Spleen (tissue), 11 donors: Measurements from ENCODE around the gene AKR1C8. TPM values are rescaled to one million over a fixed set of nuclear protein-coding genes. Genes with fewer than 3 reads are reported as not detected.

ENCODE experiments used
- DNase-seq: peaks from one replicate; pipeline ENCODE4 v3.0.0-alpha.2; 2020
- H3K27ac ChIP-seq, 8 donors: fragments of 200-600 bp; sonication (generic) in 7 of 8; 1 replicate in 4 of 8; 2 replicates in 4 of 8; pipeline versions ENCODE4 v1.5.0 to v1.8.0; 2016 to 2021; ENCODE audit warnings: inconsistent platforms in 4 of 8, mild to moderate bottlenecking in 4 of 8, moderate library complexity in 1 of 8
- H3K27me3 ChIP-seq, 7 donors: fragments of 200-600 bp; sonication (generic) in 6 of 7; replicated peaks in 1 of 7; 1 replicate in 4 of 7; 2 replicates in 3 of 7; pipeline versions ENCODE4 v1.5.0 to v1.8.0; 2016 to 2021; ENCODE audit warnings: inconsistent platforms in 3 of 7, mild to moderate bottlenecking in 1 of 7
- H3K36me3 ChIP-seq, 6 donors: fragments of 200-600 bp; sonication (generic) in 5 of 6; 1 replicate in 4 of 6; 2 replicates in 2 of 6; pipeline versions ENCODE4 v1.5.0 to v1.8.0; 2016 to 2021; ENCODE audit warnings: inconsistent platforms in 2 of 6
- H3K4me1 ChIP-seq, 6 donors: fragments of 200-600 bp; sonication (generic) in 5 of 6; 1 replicate in 3 of 6; 2 replicates in 3 of 6; pipeline versions ENCODE4 v1.5.0 to v1.8.0; 2016 to 2021; ENCODE audit warnings: inconsistent platforms in 3 of 6
- H3K4me3 ChIP-seq, 8 donors: fragments of 200-600 bp; sonication (generic) in 7 of 8; 1 replicate in 4 of 8; 2 replicates in 4 of 8; pipeline versions ENCODE4 v1.5.0 to v1.8.0; 2016 to 2021; ENCODE audit warnings: inconsistent platforms in 4 of 8, mild to moderate bottlenecking in 4 of 8, moderate library complexity in 2 of 8
- H3K9me3 ChIP-seq, 8 donors: fragments of 200-600 bp; sonication (generic) in 7 of 8; 1 replicate in 4 of 8; 2 replicates in 4 of 8; pipeline versions ENCODE4 v1.5.0 to v1.8.0; 2016 to 2021; ENCODE audit warnings: inconsistent platforms in 4 of 8
- POLR2A ChIP-seq, 3 donors: fragments of 450-650 bp; IDR thresholded peaks; one replicate each; pipeline ENCODE4 v1.5.1; 2017; ENCODE audit warnings: antibody characterized with exemption in 3 of 3, mild to moderate bottlenecking in 1 of 3
- POLR2AphosphoS5 ChIP-seq, 3 donors: sonication (generic); formaldehyde crosslinking; IDR thresholded peaks; one replicate each; pipeline ENCODE4 v1.5.1; 2017; ENCODE audit warnings: antibody characterized with exemption in 3 of 3
- WGBS, 5 donors: extraction: QIAGEN DNeasy Blood & Tissue Kit in 3 of 5; methylation state at CpG; one replicate each; pipeline versions ENCODE4 v1.1.5 to v1.1.7; 2013 to 2018; 5-methylcytosine and 5-hydroxymethylcytosine counted together
- intact Hi-C: fragments of 100-400 bp; cut with DNase I; formaldehyde crosslinking; loops from one replicate; pipeline ENCODE4 v1.15.0; 2023; ENCODE audit warnings: low total_unique reads
- polyA plus RNA-seq, 3 donors: library from polyadenylated mRNA; stranded (reverse); fragments of 200-250 nt; gene quantifications; one replicate each; pipeline ENCODE4 v1.2.1, GENCODE V29; 2013
- total RNA-seq, 7 donors: library from RNA; depleted of rRNA in 3 of 7; stranded (reverse); fragments of >200 nt in 3 of 7; fragmentation: NEBNext Ultra II Directional in 4 of 7; extraction: Animal tissue kit (Norgen Biotek cat#: 25700) in 4 of 7; gene quantifications; one replicate each; pipeline versions ENCODE4 v1.1.0 to v1.2.1, GENCODE V29; 2016 to 2021
- TF ChIP-seq, protein P1 (sequence below), 11 experiments: fragments of 200-600 bp in 7 of 11; fragments of 450-650 bp in 4 of 11; sonication (generic) in 4 of 11; IDR thresholded peaks in 8 of 11; conservative IDR thresholded peaks in 3 of 11; 1 replicate in 7 of 11; 2 replicates in 4 of 11; pipeline versions ENCODE4 v1.4.0 to v1.8.0; 2016 to 2021; ENCODE audit warnings: antibody characterized with exemption in 11 of 11, inconsistent platforms in 4 of 11, mild to moderate bottlenecking in 1 of 11
- donor health status: healthy with polysubstance abuse.
- donor health status: DM: no; HTN: no; CAD: no; lungs with moderate emphysema.
- donor health status: DM: no; HTN: no; CAD: no.
- donor health status: Bipolar disorder and iron deficiency.
- donor health status: healthy.
- donor health status: DM: no; HTN: no; CAD: no.
- donor health status: DM: yes; HTN: yes; CAD: no.

AKR1C8 gene
- total and polyA plus RNA-seq, 10 donors: 0.23 to 0.26 TPM; not detected in 8

DNA sequence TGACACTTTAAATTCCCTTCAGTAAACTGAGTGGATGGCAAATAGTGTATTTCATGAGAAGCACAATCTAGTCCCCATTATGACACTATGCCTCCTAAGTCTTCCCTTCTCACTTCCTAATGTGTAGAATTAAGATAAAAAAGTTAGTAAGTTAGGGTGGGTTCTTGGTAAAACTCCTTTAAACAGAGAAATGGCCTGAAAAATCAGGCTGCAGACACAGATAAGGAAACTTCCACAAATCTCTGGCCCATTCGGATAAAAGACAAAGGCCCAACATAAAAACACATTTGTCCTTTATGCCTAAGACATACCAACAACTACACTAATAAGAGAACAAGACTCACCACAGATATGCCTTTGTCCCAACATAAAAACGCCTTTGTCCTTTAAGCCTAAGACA, 21.5 kb downstream of the AKR1C8 start:
- Histone ChIP-seq H3K36me3 (no peaks in the 10 kb centered on the region), H3K4me3 (no peak overlapping the region), H3K27ac (no peak overlapping the region), H3K9me3 (peaks cover 20 to 83% (median 68%) of the 10 kb centered on the region in 8 donors), H3K4me1 (no peaks in the 10 kb centered on the region), H3K27me3 (no peaks in the 10 kb centered on the region)
- no peak for TF ChIP-seq POLR2A (IDR thresholded peaks at IDR 0.05)
- TF ChIP-seq, protein P1, sequence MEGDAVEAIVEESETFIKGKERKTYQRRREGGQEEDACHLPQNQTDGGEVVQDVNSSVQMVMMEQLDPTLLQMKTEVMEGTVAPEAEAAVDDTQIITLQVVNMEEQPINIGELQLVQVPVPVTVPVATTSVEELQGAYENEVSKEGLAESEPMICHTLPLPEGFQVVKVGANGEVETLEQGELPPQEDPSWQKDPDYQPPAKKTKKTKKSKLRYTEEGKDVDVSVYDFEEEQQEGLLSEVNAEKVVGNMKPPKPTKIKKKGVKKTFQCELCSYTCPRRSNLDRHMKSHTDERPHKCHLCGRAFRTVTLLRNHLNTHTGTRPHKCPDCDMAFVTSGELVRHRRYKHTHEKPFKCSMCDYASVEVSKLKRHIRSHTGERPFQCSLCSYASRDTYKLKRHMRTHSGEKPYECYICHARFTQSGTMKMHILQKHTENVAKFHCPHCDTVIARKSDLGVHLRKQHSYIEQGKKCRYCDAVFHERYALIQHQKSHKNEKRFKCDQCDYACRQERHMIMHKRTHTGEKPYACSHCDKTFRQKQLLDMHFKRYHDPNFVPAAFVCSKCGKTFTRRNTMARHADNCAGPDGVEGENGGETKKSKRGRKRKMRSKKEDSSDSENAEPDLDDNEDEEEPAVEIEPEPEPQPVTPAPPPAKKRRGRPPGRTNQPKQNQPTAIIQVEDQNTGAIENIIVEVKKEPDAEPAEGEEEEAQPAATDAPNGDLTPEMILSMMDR (IDR thresholded peaks at IDR 0.05 in 8 of 11, conservative IDR thresholded peaks at IDR 0.05 in 3 of 11): no peak
- no peak for TF ChIP-seq POLR2AphosphoS5 (IDR thresholded peaks at IDR 0.05)
- intact Hi-C loops: no loop called here
- 56 to 77% (median 73%) methylated on average over 2 of the region's 2 CpGs for WGBS, 5 donors
- DNase-seq: no peak

DNA sequence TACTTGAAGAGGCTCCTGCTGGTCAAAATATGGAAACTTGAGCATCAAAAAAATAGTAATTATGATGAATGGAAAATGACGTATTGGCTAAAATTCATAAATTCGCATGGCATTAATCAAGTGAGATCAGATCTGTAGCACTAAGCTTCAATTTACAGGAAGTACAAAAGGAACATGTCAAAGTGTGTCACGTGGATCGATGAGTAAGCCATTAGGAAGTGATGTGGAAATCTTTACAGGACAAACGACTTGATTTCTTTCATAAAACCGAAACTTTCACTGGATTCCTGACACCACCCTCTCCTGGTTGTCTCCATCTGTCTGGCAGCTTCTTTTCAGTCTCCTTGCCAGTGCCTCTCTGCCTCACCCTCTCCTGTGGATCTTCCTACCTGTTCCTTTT, 25.8 kb downstream of the AKR1C8 start:
- DNase-seq: no peak
- intact Hi-C loops: no loop called here

DNA sequence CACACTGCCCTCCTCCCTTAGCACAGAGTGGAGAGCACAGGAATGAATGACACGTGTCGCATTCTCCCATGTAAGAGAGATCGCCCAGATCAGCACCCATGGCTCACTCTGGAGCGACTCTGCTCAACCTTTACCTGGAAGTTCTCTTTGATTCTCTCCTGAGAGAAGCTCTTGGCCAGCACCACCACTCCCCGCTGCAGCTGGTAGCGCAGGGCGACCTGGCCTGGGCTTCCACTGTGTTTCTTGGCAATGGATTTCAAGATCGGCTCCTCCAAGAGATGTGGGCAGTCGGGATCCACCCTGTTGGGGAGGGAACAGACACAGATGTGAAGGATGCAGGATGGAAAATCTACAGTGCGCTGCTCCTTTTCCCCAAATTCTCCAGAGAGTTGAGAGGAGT, 27.4 kb downstream of the AKR1C8 start:
- TF ChIP-seq, protein P1 (IDR thresholded peaks at IDR 0.05 in 8 of 11, conservative IDR thresholded peaks at IDR 0.05 in 3 of 11): no peak
- no peak for TF ChIP-seq POLR2AphosphoS5 (IDR thresholded peaks at IDR 0.05)
- TF ChIP-seq POLR2A (IDR thresholded peaks at IDR 0.05): no peak
- Histone ChIP-seq H3K27me3 (no peaks in the 10 kb centered on the region), H3K9me3 (peaks cover 0 to 23% (median 11%) of the 10 kb centered on the region in 8 donors), H3K4me1 (no peaks in the 10 kb centered on the region), H3K4me3 (no peak overlapping the region), H3K27ac (no peak overlapping the region), H3K36me3 (no peaks in the 10 kb centered on the region)
- DNase-seq: no peak
- 77 to 91% (median 84%) methylated on average over 10 of the region's 10 CpGs for WGBS, 5 donors
- intact Hi-C loops: no loop called here

More for the DNA sequence above, 25.8 kb downstream of the AKR1C8 start:
- no peaks in the 10 kb centered on the region for H3K4me1 ChIP-seq
- H3K27me3 ChIP-seq: no peaks in the 10 kb centered on the region
- peaks cover 3 to 39% (median 25%) of the 10 kb centered on the region in 8 donors for H3K9me3 ChIP-seq
- TF ChIP-seq, protein P1 (IDR thresholded peaks at IDR 0.05 in 8 of 11, conservative IDR thresholded peaks at IDR 0.05 in 3 of 11): no peak
- TF ChIP-seq POLR2A (IDR thresholded peaks at IDR 0.05) (no peak), POLR2AphosphoS5 (IDR thresholded peaks at IDR 0.05) (no peak)
- H3K36me3 ChIP-seq: no peaks in the 10 kb centered on the region
- H3K27ac ChIP-seq: no peak overlapping the region
- H3K4me3 ChIP-seq: no peak overlapping the region
- 63 to 83% (median 69%) methylated on average over 6 of the region's 6 CpGs for WGBS, 5 donors

DNA sequence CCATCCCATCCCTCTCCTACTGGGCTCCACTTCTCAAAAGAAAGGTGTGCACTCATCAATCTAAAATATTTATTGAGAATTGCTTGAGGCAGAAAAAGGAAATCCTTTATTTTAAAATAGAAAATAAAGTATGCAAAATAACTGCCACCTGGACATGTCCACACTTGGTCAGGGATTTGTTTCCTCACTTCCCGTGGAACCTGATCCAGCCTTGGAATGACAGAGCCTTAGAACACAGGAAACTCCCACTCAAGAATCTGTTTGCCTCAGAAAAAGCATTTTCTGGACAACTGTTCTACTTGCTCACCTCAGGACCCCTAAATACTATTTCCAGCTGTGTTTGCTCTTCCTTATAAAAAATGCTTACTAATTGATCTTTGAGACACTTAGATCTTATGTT, 29.0 kb downstream of the AKR1C8 start:
- H3K4me3 ChIP-seq: no peak overlapping the region
- no peak overlapping the region for H3K27ac ChIP-seq
- no peaks in the 10 kb centered on the region for H3K27me3 ChIP-seq
- intact Hi-C loops: no loop called here
- DNase-seq: no peak
- no peaks in the 10 kb centered on the region for H3K4me1 ChIP-seq
- H3K36me3 ChIP-seq: no peaks in the 10 kb centered on the region
- TF ChIP-seq, protein P1 (IDR thresholded peaks at IDR 0.05 in 8 of 11, conservative IDR thresholded peaks at IDR 0.05 in 3 of 11): no peak
- no peak for TF ChIP-seq POLR2A (IDR thresholded peaks at IDR 0.05)
- no peak for TF ChIP-seq POLR2AphosphoS5 (IDR thresholded peaks at IDR 0.05)
- WGBS, 5 donors: 22 to 50% (median 42%) methylated on average over 1 of the region's 1 CpG
- peaks cover 0 to 18% (median 2%) of the 10 kb centered on the region in 8 donors for H3K9me3 ChIP-seq
